Measurements from ENCODE around the gene MYNN.

Gene MYNN

GRCh38 chr3:169836078-169836941, 63.1 kb downstream of the MYNN start:
- no peak for DNase-seq

DNA sequence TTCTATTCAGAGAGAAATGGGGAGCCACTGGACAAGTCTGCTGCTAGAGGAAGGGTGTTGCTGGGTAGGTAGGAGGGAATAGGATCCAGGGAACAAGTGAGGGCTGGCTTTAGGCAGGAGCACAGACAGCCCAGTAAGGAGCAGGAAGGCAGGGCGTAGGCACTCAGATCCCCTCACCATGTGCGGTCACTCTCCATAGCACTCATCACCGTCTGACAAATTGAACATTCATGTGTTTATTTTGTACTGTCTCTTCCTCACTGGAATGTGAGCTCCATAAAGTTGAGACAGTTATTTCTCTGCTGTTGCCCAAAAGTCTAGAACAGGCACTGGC, 63.7 kb downstream of the MYNN start:
- DNase-seq, result no peak

GRCh38 chr3:169838511-169839030, 65.4 kb downstream of the MYNN start:
- no peak for DNase-seq
